T-helper 17 cell (primary cell): ENCODE results near the gene GRB2. TPM values are rescaled to one million over a fixed set of nuclear protein-coding genes. Genes with fewer than 3 reads are reported as not detected.
"Not testable (repeated sequence)": the region's sequence is repeated elsewhere in the genome, so short reads cannot be mapped to it uniquely, and the experiment has no call there.

Experiments
- ATAC-seq: fragments of 150-1000 bp; cut with Tn5 transposase; 2 replicates; pipeline ENCODE4 v1.10.0; 2021; ENCODE audit warnings: mild to moderate bottlenecking, moderate library complexity
- DNase-seq, 3 donors: peaks; one replicate each; pipeline versions ENCODE4 v3.0.0 to v3.0.0-alpha.2; 2020 to 2021
- H3K9me3 ChIP-seq: one replicate; pipeline ENCODE4 v1.7.0; 2013; ENCODE audit warnings: low read length, mild to moderate bottlenecking; ENCODE audit not compliant: control insufficient read depth, poor library complexity, severe bottlenecking
- H3K27ac Mint-ChIP-seq: one replicate; pipeline ENCODE4 v1.8.0; 2022; ENCODE audit warnings: mild to moderate bottlenecking, moderate library complexity, mixed read lengths
- H3K27me3 Mint-ChIP-seq: one replicate; pipeline ENCODE4 v1.8.0; 2022; ENCODE audit warnings: mixed read lengths
- H3K36me3 Mint-ChIP-seq: one replicate; pipeline ENCODE4 v1.8.0; 2022; ENCODE audit warnings: low read depth, mixed read lengths
- H3K4me1 Mint-ChIP-seq: one replicate; pipeline ENCODE4 v1.8.0; 2022; ENCODE audit warnings: mild to moderate bottlenecking, mixed read lengths
- H3K4me3 Mint-ChIP-seq: one replicate; pipeline ENCODE4 v1.8.0; 2022; ENCODE audit warnings: mild to moderate bottlenecking, moderate library complexity, mixed read lengths
- total RNA-seq, 4 donors: library from RNA in 2 of 4; stranded (reverse) in 2 of 4; gene quantifications; one replicate each; pipeline ENCODE4 v1.2.3 and lab custom pipeline; 2022 to 2026

GRB2 gene
- total RNA-seq, 2 donors from 2014 or later = 112 to 117 TPM

DNA sequence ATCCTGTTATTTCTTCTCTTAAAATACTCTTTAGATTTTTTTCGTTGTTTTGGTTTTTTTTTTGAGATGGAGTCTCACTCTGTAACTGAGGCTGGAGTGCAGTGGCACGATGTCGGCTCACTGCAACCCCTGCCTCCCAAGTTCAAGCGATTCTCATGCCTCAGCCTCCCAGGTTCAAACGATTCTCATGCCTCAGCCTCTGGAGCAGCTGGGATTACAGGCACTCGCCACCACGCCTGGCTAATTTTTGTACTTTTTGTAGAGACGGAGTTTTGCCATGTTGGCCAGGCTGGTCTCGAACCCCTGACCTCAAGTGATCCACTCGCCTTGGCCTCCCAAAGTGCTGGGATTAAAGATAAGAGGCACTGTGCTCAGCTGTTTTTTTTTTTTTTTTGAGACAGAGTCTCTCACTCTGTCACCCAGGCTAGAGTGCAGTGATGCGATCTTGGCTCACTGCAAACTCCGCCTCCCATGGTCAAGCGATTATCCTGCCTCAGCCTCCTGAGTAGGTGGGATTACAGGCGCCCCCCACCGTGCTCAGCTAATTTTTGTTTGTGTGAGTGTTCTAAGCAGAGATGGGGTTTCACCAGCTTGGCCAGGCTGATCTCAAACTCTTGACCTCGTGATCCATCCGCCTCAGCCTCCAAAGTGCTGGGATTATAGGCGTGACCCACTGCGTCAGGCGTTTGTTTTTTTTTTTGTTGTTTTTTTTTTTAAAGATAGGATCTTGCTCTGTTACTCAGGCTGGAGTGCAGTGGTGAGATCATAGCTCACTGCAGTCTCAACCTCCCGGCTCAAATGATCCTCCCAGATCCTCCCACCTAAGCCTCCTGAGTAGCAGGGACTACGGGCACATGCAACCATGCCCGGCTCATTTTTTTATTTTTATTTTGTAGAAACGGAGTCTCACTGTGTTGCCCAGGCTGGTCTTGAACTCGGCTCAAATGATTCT, 37.4 kb downstream of the GRB2 start:
- H3K4me1 Mint-ChIP-seq = peaks cover 74% of the 10 kb centered on the region
- ATAC-seq, H3K27me3 Mint-ChIP-seq, H3K4me3 Mint-ChIP-seq, H3K36me3 Mint-ChIP-seq, H3K9me3 ChIP-seq, DNase-seq: not testable (repeated sequence)
- peak overlapping the region; percentile 34 for H3K27ac Mint-ChIP-seq

GRCh38 chr17:75367312-75367711, 38.2 kb downstream of the GRB2 start:
- H3K4me1 Mint-ChIP-seq = peaks cover 76% of the 10 kb centered on the region
- ATAC-seq = no peak
- no peak for DNase-seq
- H3K9me3 ChIP-seq = no peaks in the 10 kb centered on the region
- H3K36me3 Mint-ChIP-seq = peaks cover 3% of the 10 kb centered on the region
- no peaks in the 10 kb centered on the region for H3K27me3 Mint-ChIP-seq
- H3K27ac Mint-ChIP-seq = no peak overlapping the region
- H3K4me3 Mint-ChIP-seq = no peak overlapping the region

DNA sequence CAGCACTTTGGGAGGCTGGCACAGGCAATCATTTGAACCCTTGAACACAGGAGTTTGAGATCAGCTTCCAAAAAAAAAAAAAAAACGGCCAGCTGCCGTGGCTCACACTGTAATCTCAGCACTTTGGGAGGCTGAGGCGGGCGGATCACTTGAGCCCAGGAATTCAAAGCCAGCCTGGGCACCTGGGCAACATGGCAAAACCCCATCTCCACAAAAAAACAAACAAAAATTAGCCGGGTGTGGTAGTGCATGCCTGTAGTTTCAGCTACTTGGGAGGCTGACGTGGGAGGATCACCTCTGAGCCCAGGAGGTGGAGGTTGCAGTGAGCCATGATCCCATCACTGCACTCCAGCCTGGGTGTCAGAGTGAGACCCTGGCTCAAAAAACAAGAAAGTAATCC, 39.0 kb downstream of the GRB2 start:
- Mint-ChIP-seq H3K27ac (peak overlapping the region; percentile 89), H3K4me3 (no peak overlapping the region), H3K4me1 (peaks cover 75% of the 10 kb centered on the region)

GRCh38 chr17:75365931-75366275, 39.6 kb downstream of the GRB2 start:
- H3K36me3 Mint-ChIP-seq = peaks cover 3% of the 10 kb centered on the region
- H3K9me3 ChIP-seq = no peaks in the 10 kb centered on the region
- no peak for ATAC-seq
- H3K4me3 Mint-ChIP-seq = peak overlapping the region; percentile 69
- no peaks in the 10 kb centered on the region for H3K27me3 Mint-ChIP-seq
- no peak for DNase-seq
- peak overlapping the region; percentile 89 for H3K27ac Mint-ChIP-seq
- H3K4me1 Mint-ChIP-seq = peaks cover 76% of the 10 kb centered on the region

More for the DNA sequence above, 39.0 kb downstream of the GRB2 start:
- H3K9me3 ChIP-seq = no peaks in the 10 kb centered on the region
- DNase-seq (no peak), ATAC-seq (no peak)
- H3K36me3 Mint-ChIP-seq = peaks cover 3% of the 10 kb centered on the region
- H3K27me3 Mint-ChIP-seq = no peaks in the 10 kb centered on the region

DNA sequence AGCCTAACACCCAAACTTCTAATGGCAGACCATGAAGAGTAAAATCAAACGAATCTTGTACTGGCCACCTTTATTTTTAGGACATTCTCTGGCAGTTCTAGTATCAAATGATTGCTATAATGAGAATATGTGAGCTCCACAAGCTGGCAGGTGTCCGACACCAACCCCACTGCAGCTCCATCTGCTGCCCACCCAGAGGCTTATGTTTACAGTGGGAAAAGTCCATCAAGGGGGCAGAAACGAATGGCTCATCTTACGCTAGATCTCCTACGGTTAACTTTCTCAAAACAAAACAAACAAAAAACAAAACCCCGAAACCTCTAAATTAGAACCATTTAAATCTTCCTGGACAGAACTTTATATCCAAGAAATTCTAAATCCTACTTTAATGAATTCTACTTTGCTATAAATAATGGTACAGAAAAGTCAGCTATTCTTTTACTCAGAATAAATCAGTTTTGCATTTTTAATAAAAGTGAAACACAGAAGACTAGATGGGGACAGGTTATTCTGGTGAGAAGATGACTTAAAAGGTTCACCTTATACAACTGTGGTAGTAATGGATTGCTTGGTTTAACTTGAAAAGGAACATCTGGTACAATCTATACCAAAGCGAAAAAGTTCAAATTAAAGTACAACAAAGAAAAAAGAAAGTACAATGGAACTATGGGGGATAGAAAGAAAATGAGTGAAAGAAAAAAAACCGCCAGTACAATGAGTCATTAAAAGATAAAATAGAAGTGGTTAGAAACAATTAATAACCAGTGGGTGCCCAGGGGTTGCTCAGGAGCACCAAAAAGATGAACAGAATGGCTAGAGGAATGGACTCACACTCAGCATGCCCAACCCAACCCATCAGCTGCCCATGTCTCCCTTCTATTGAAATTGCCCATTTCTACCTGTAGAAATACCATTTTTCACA, 40.2 kb downstream of the GRB2 start:
- H3K4me1 Mint-ChIP-seq = peaks cover 80% of the 10 kb centered on the region
- ATAC-seq = no peak
- peaks cover 3% of the 10 kb centered on the region for H3K36me3 Mint-ChIP-seq

DNA sequence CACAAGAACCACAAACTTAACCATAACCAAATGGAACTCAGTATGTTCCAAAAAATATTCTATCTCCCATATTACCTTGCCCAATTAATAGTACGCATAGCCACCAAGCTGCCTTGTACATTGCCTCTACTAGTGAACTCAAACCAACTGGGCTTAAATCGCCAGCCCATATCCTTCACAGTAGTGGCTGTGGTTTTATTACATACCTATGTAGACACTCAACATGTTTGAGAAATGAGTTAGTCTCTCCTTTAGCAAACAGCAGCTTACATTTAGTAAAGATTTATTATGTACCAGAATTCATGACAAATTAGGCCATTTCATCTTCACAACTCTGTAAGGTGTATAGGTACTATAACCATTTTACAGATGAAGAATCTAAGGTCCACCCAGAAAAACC, 41.4 kb downstream of the GRB2 start:
- Mint-ChIP-seq H3K27me3 (no peaks in the 10 kb centered on the region), H3K4me1 (peaks cover 84% of the 10 kb centered on the region), H3K27ac (peak overlapping the region; percentile 54), H3K36me3 (peaks cover 3% of the 10 kb centered on the region), H3K4me3 (peak overlapping the region; percentile 36)
- H3K9me3 ChIP-seq = no peaks in the 10 kb centered on the region
- ATAC-seq (no peak), DNase-seq (no peak)

More for the DNA sequence above, 40.2 kb downstream of the GRB2 start:
- H3K4me3 Mint-ChIP-seq = peak overlapping the region; percentile 69
- peak overlapping the region; percentile 89 for H3K27ac Mint-ChIP-seq
- H3K9me3 ChIP-seq = no peaks in the 10 kb centered on the region
- DNase-seq = no peak
- H3K27me3 Mint-ChIP-seq = no peaks in the 10 kb centered on the region

DNA sequence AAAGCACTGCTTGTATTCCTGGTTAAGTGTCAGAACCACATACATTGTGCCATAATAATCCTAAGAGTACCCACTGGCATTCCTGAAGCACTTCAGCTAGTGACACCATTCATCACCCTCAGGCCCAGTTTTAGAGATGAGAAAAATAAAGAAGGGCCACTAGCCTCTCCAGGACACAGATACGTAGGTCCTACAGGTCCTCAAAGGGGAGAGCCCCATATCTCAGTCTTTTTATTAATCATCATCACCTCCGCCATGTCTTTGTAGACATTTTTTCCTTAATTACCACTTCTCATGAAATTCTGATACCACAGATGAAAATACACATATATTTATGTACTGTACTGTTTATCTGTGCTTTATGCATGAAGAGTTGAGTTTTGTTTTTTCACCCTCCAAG, 43.5 kb downstream of the GRB2 start:
- no peak overlapping the region for H3K4me3 Mint-ChIP-seq
- no peak for DNase-seq
- H3K27me3 Mint-ChIP-seq = no peaks in the 10 kb centered on the region
- ATAC-seq = no peak
- H3K4me1 Mint-ChIP-seq = peaks cover 78% of the 10 kb centered on the region
- peak overlapping the region; percentile 73 for H3K27ac Mint-ChIP-seq
- no peaks in the 10 kb centered on the region for H3K9me3 ChIP-seq
- peaks cover 3% of the 10 kb centered on the region for H3K36me3 Mint-ChIP-seq

- Mint-ChIP-seq H3K27ac (peak overlapping the region; percentile 86), H3K4me1 (peaks cover 80% of the 10 kb centered on the region), H3K36me3 (peaks cover 8% of the 10 kb centered on the region), H3K27me3 (no peaks in the 10 kb centered on the region), H3K4me3 (peak overlapping the region; percentile 66)
- no peaks in the 10 kb centered on the region for H3K9me3 ChIP-seq
- DNase-seq = no peak
- no peak for ATAC-seq
Measured at GRCh38 chr17:75361344-75361743, 44.1 kb downstream of the GRB2 start.

- Mint-ChIP-seq H3K36me3 (peaks cover 8% of the 10 kb centered on the region), H3K4me1 (peaks cover 53% of the 10 kb centered on the region), H3K27me3 (no peaks in the 10 kb centered on the region), H3K4me3 (peak overlapping the region; percentile 19), H3K27ac (peak overlapping the region; percentile 66)
- H3K9me3 ChIP-seq = no peaks in the 10 kb centered on the region
- DNase-seq = no peak
- ATAC-seq = no peak
Measured at GRCh38 chr17:75356260-75356937, 49.1 kb downstream of the GRB2 start.

DNA sequence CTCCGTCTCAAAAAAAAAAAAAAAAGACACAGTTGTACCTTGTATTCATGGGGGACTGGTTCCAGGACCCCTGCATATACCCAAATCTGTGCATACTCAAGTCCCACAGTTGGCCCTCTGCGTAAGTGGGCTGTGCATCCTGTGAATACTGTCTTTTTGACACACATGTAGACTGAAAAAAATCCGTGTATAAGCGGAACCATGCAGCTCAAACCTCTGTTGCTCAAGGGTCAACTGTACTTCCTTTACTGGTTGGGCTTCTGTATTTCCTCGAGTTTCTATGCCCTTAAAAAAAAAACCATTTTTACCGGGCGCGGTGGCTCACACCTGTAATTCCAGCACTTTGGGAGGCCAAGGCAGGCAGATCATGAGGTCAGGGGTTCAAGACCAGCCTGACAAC, 52.3 kb downstream of the GRB2 start:
- no peak overlapping the region for H3K4me3 Mint-ChIP-seq
- no peaks in the 10 kb centered on the region for H3K27me3 Mint-ChIP-seq
- peaks cover 53% of the 10 kb centered on the region for H3K4me1 Mint-ChIP-seq
- H3K36me3 Mint-ChIP-seq = peaks cover 10% of the 10 kb centered on the region
- H3K9me3 ChIP-seq = no peaks in the 10 kb centered on the region
- ATAC-seq = no peak
- no peak for DNase-seq
- no peak overlapping the region for H3K27ac Mint-ChIP-seq

DNA sequence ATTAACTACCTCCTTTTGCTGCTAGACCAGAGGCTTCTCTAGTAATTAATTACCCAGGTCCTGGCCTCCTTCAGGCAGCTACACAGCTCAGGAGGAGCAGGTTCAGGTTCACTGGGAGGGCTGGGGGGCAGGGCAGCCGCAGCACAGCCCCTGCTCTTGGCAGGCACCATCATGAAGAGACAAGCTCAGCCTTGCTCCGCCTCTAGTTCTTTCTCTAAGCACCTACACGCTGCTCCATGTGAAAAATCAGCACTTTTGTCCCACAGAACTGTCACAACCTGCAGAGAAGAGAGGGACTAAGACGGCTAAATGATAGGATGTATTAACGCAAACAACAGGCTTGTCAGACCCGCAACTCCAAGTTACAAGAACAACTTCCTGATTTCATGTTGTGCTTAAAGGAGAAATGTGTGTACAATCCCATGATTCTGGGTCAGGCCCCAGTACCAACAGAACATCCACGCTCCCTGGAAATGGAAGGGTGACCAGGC, 53.4 kb downstream of the GRB2 start:
- Mint-ChIP-seq H3K4me3 (no peak overlapping the region), H3K4me1 (peaks cover 56% of the 10 kb centered on the region), H3K36me3 (peaks cover 10% of the 10 kb centered on the region), H3K27me3 (no peaks in the 10 kb centered on the region), H3K27ac (peak overlapping the region; percentile 49)
- no peak for ATAC-seq
- H3K9me3 ChIP-seq = no peaks in the 10 kb centered on the region
- DNase-seq = no peak

- no peaks in the 10 kb centered on the region for H3K9me3 ChIP-seq
- Mint-ChIP-seq H3K4me3 (peak overlapping the region; percentile 36), H3K4me1 (peaks cover 54% of the 10 kb centered on the region), H3K36me3 (peaks cover 5% of the 10 kb centered on the region), H3K27ac (peak overlapping the region; percentile 83), H3K27me3 (no peaks in the 10 kb centered on the region)
- ATAC-seq (no peak), DNase-seq (no peak)
Measured at GRCh38 chr17:75350706-75351105, 54.8 kb downstream of the GRB2 start.
